Keratinocyte (primary cell): ENCODE results near the gene C12orf50. TPM values are rescaled to one million over a fixed set of nuclear protein-coding genes. Genes with fewer than 3 reads are reported as not detected.
A peak's percentile ranks its signal among the peaks of the same experiment; 100 is the strongest.

Experiments
- DNase-seq: peaks from one replicate; pipeline ENCODE4 v3.0.0-alpha.2; 2011; ENCODE audit warnings: low read depth, missing footprints, low spot score
- FAIRE-seq: peaks from 2 replicates; lab custom pipeline; 2011; peaks lifted over from hg19 to GRCh38; lab: Jason Lieb, UNC
- H2AFZ ChIP-seq: 2 replicates; pipeline ENCODE4 v1.6.0; 2012; ENCODE audit warnings: low read length, control low read depth, inconsistent platforms; ENCODE audit not compliant: control insufficient read depth
- H3K27ac ChIP-seq: 2 replicates; pipeline ENCODE4 v1.5.1; 2011; ENCODE audit warnings: low read length; ENCODE audit not compliant: control insufficient read depth, insufficient read depth
- H3K27me3 ChIP-seq: 3 replicates; pipeline ENCODE4 v1.6.0; 2011; ENCODE audit warnings: low read length; ENCODE audit not compliant: control insufficient read depth, insufficient read depth; ENCODE audit errors: extremely low read depth
- H3K36me3 ChIP-seq, 2 experiments: 2 replicates in 1 of 2; 3 replicates in 1 of 2; pipeline ENCODE4 v1.5.1; 2011; ENCODE audit warnings: low read length in 2 of 2, mild to moderate bottlenecking in 1 of 2; ENCODE audit not compliant: control insufficient read depth in 2 of 2, insufficient read depth in 2 of 2; ENCODE audit errors: extremely low read depth in 1 of 2
- H3K4me1 ChIP-seq: 3 replicates; pipeline ENCODE4 v1.5.1; 2011; ENCODE audit warnings: low read length; ENCODE audit not compliant: control insufficient read depth, insufficient read depth; ENCODE audit errors: extremely low read depth
- H3K4me2 ChIP-seq: 3 replicates; pipeline ENCODE4 v1.6.0; 2011; ENCODE audit warnings: low read depth, low read length; ENCODE audit not compliant: control insufficient read depth, insufficient read depth; ENCODE audit errors: extremely low read depth
- H3K4me3 ChIP-seq, 3 experiments: fragments of 200-600 bp in 1 of 3; sonication (generic) in 1 of 3; 2 replicates in 2 of 3; 3 replicates in 1 of 3; pipeline ENCODE4 v1.5.1; 2011 to 2016; ENCODE audit warnings: low read length in 3 of 3, mild to moderate bottlenecking in 3 of 3, control low read depth in 2 of 3, inconsistent platforms in 1 of 3, low read depth in 1 of 3, mixed read lengths in 1 of 3, mixed run types in 1 of 3, moderate library complexity in 1 of 3; ENCODE audit not compliant: control insufficient read depth in 2 of 3, insufficient read depth in 2 of 3; ENCODE audit errors: extremely low read depth in 1 of 3
- H3K79me2 ChIP-seq: 2 replicates; pipeline ENCODE4 v1.6.0; 2012; ENCODE audit warnings: low read length; ENCODE audit not compliant: control insufficient read depth, insufficient read depth
- H3K9ac ChIP-seq: 3 replicates; pipeline ENCODE4 v1.6.0; 2011; ENCODE audit warnings: low read length; ENCODE audit not compliant: control insufficient read depth, insufficient read depth; ENCODE audit errors: extremely low read depth
- H3K9me1 ChIP-seq: 3 replicates; pipeline ENCODE4 v1.6.0; 2011; ENCODE audit warnings: low read length; ENCODE audit not compliant: control insufficient read depth, insufficient read depth; ENCODE audit errors: extremely low read depth
- H3K9me3 ChIP-seq: 2 replicates; pipeline ENCODE4 v1.5.1; 2012; ENCODE audit warnings: low read depth, low read length; ENCODE audit not compliant: control insufficient read depth
- H4K20me1 ChIP-seq: 3 replicates; pipeline ENCODE4 v1.6.0; 2011; ENCODE audit warnings: low read length; ENCODE audit not compliant: control insufficient read depth, insufficient read depth; ENCODE audit errors: extremely low read depth
- EZH2 ChIP-seq: IDR thresholded peaks from one replicate; pipeline ENCODE4 v1.6.1; 2012; ENCODE audit warnings: inconsistent platforms, mild to moderate bottlenecking, low read length, moderate library complexity
- dilution Hi-C: fragments of 300-500 bp; cut with MboI; formaldehyde crosslinking; loops from one replicate; pipeline ENCODE4 v1.7.0; 2020; ENCODE audit warnings: low sequenced_read_pairs; ENCODE audit not compliant: extremely low pct_ligation_motif_present
- polyA plus RNA-seq, 5 experiments: library from polyadenylated mRNA; depleted of rRNA in 3 of 5; stranded (reverse) in 3 of 5; stranded (forward) in 1 of 5; unstranded in 1 of 5; fragments of >200 nt; gene quantifications; 1 replicate in 1 of 5; 2 replicates in 3 of 5; 3 replicates in 1 of 5; pipeline versions ENCODE4 v1.2.1 to v1.2.3, GENCODE V29; 2011 to 2012; ENCODE audit warnings: missing spikeins in 2 of 5, low read depth in 1 of 5, low replicate concordance in 1 of 5
- TF ChIP-seq, protein P1 (sequence below), 3 experiments: IDR thresholded peaks in 1 of 3; conservative IDR thresholded peaks in 1 of 3; optimal IDR thresholded peaks in 1 of 3; 2 replicates in 2 of 3; 3 replicates in 1 of 3; pipeline versions ENCODE3 to v1.5.1; 2011; ENCODE audit warnings: low read length in 3 of 3, mild to moderate bottlenecking in 3 of 3, moderate library complexity in 2 of 3, control low read depth in 1 of 3, inconsistent platforms in 1 of 3; ENCODE audit not compliant: insufficient read depth in 2 of 3; ENCODE audit errors: extremely low read depth in 1 of 3

Gene C12orf50
- polyA plus RNA-seq, 1 donor (not counting 4 experiments of a cell fraction or from before 2014, with no cell fraction given), result not detected

DNA sequence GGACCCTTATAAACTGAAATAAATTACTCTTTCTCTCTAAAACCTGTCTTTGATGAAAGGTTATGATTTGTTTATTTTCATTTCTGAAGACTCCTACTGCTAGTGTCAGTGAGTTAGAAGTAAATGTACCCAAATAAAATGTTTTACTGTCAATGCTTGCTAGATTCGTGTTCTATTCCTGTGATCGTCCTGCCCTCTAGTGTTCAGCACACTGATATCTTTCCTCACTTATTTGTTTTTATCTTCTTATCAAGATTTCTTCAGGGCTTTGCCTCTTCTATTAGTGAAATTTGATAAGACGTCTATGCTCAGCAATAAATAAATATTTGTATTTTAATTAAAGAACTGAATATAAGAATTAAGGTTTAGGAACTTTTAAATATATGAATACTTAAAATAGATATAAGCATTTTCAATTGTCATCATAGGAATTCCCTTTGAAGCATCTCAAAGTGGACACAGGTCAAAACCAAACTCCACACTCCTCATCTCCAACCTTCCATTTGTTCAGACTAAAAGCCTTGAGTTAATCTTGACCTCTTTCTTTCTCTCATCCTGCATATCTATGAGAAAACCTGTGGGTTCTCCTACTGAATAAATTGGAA lies 75.8 kb downstream of the C12orf50 start:
- FAIRE-seq (no peak), DNase-seq (no peak)
- Histone ChIP-seq H3K79me2 (no peaks in the 10 kb centered on the region), H2AFZ (no peak overlapping the region), H3K36me3 (no peaks in the 10 kb centered on the region), H3K4me3 (no peak overlapping the region), H3K9ac (no peak overlapping the region), H3K9me1 (no peaks in the 10 kb centered on the region), H4K20me1 (no peaks in the 10 kb centered on the region), H3K9me3 (no peaks in the 10 kb centered on the region), H3K27me3 (no peaks in the 10 kb centered on the region), H3K4me2 (no peak overlapping the region), H3K4me1 (no peaks in the 10 kb centered on the region), H3K27ac (no peak overlapping the region)
- dilution Hi-C loops, result no loop called here
- no peak for TF ChIP-seq EZH2
- TF ChIP-seq, protein P1, sequence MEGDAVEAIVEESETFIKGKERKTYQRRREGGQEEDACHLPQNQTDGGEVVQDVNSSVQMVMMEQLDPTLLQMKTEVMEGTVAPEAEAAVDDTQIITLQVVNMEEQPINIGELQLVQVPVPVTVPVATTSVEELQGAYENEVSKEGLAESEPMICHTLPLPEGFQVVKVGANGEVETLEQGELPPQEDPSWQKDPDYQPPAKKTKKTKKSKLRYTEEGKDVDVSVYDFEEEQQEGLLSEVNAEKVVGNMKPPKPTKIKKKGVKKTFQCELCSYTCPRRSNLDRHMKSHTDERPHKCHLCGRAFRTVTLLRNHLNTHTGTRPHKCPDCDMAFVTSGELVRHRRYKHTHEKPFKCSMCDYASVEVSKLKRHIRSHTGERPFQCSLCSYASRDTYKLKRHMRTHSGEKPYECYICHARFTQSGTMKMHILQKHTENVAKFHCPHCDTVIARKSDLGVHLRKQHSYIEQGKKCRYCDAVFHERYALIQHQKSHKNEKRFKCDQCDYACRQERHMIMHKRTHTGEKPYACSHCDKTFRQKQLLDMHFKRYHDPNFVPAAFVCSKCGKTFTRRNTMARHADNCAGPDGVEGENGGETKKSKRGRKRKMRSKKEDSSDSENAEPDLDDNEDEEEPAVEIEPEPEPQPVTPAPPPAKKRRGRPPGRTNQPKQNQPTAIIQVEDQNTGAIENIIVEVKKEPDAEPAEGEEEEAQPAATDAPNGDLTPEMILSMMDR (optimal IDR thresholded peaks at IDR 0.05 in 1 of 3, IDR thresholded peaks at IDR 0.05 in 1 of 3, conservative IDR thresholded peaks at IDR 0.05 in 1 of 3; ENCODE audit: extremely low read depth in 1 of 3, insufficient read depth in 2 of 3, low read length in 3 of 3), result peak in 2 of 3 experiments; percentile 33 to 51

GRCh38 chr12:87952850-87953249 lies 76.4 kb downstream of the C12orf50 start:
- FAIRE-seq (no peak), DNase-seq (no peak)
- no peaks in the 10 kb centered on the region for H4K20me1 ChIP-seq
- dilution Hi-C loops, result no loop called here
- no peaks in the 10 kb centered on the region for H3K27me3 ChIP-seq
- H3K9me1 ChIP-seq, result no peaks in the 10 kb centered on the region
- H3K9ac ChIP-seq, result no peak overlapping the region
- H3K9me3 ChIP-seq, result no peaks in the 10 kb centered on the region
- H3K36me3 ChIP-seq, result no peaks in the 10 kb centered on the region
- no peak overlapping the region for H3K4me2 ChIP-seq
- no peaks in the 10 kb centered on the region for H3K4me1 ChIP-seq
- H3K4me3 ChIP-seq, result no peak overlapping the region
- TF ChIP-seq, protein P1 (optimal IDR thresholded peaks at IDR 0.05 in 1 of 3, IDR thresholded peaks at IDR 0.05 in 1 of 3, conservative IDR thresholded peaks at IDR 0.05 in 1 of 3; ENCODE audit: extremely low read depth in 1 of 3, insufficient read depth in 2 of 3, low read length in 3 of 3), result no peak
- TF ChIP-seq EZH2, result no peak
- no peaks in the 10 kb centered on the region for H3K79me2 ChIP-seq
- H2AFZ ChIP-seq, result no peak overlapping the region
- no peak overlapping the region for H3K27ac ChIP-seq
